ENCODE results near the gene INPP5D.

The INPP5D gene

GRCh38 chr2:233165895-233166661 lies 105.9 kb downstream of the INPP5D start:
- TF ChIP-seq, protein P1, sequence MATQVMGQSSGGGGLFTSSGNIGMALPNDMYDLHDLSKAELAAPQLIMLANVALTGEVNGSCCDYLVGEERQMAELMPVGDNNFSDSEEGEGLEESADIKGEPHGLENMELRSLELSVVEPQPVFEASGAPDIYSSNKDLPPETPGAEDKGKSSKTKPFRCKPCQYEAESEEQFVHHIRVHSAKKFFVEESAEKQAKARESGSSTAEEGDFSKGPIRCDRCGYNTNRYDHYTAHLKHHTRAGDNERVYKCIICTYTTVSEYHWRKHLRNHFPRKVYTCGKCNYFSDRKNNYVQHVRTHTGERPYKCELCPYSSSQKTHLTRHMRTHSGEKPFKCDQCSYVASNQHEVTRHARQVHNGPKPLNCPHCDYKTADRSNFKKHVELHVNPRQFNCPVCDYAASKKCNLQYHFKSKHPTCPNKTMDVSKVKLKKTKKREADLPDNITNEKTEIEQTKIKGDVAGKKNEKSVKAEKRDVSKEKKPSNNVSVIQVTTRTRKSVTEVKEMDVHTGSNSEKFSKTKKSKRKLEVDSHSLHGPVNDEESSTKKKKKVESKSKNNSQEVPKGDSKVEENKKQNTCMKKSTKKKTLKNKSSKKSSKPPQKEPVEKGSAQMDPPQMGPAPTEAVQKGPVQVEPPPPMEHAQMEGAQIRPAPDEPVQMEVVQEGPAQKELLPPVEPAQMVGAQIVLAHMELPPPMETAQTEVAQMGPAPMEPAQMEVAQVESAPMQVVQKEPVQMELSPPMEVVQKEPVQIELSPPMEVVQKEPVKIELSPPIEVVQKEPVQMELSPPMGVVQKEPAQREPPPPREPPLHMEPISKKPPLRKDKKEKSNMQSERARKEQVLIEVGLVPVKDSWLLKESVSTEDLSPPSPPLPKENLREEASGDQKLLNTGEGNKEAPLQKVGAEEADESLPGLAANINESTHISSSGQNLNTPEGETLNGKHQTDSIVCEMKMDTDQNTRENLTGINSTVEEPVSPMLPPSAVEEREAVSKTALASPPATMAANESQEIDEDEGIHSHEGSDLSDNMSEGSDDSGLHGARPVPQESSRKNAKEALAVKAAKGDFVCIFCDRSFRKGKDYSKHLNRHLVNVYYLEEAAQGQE (IDR thresholded peaks at IDR 0.05; ENCODE audit: insufficient replicate concordance, low read depth), result peak; percentile 41
- TF ChIP-seq GABPA (IDR thresholded peaks at IDR 0.05; ENCODE audit: low read depth) (peak; percentile 58), SPI1 (IDR thresholded peaks at IDR 0.05; ENCODE audit: borderline replicate concordance, low read depth) (peak; percentile 42; the same call in 1 of the 2 replicates), POLR2AphosphoS5 (IDR thresholded peaks at IDR 0.05; ENCODE audit: low read depth) (peak; percentile 97)
- TF ChIP-seq, protein P2, sequence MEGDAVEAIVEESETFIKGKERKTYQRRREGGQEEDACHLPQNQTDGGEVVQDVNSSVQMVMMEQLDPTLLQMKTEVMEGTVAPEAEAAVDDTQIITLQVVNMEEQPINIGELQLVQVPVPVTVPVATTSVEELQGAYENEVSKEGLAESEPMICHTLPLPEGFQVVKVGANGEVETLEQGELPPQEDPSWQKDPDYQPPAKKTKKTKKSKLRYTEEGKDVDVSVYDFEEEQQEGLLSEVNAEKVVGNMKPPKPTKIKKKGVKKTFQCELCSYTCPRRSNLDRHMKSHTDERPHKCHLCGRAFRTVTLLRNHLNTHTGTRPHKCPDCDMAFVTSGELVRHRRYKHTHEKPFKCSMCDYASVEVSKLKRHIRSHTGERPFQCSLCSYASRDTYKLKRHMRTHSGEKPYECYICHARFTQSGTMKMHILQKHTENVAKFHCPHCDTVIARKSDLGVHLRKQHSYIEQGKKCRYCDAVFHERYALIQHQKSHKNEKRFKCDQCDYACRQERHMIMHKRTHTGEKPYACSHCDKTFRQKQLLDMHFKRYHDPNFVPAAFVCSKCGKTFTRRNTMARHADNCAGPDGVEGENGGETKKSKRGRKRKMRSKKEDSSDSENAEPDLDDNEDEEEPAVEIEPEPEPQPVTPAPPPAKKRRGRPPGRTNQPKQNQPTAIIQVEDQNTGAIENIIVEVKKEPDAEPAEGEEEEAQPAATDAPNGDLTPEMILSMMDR (IDR thresholded peaks at IDR 0.05; ENCODE audit: insufficient read depth, low read length), result no peak
- DNase-seq (ENCODE audit: low read depth in 1 of 2, low spot score in 1 of 2), result peak; percentile 93 to 98
- H3K27me3 ChIP-seq (ENCODE audit: insufficient read depth, poor library complexity, severe bottlenecking), result no peaks in the 10 kb centered on the region
- peak overlapping the region; percentile 96 for H3K27ac ChIP-seq (replicated peaks)
- H3K4me3 ChIP-seq (replicated peaks; ENCODE audit: insufficient read depth, low read length), result no peak overlapping the region

GRCh38 chr2:233168445-233168844 lies 108.3 kb downstream of the INPP5D start:
- DNase-seq (ENCODE audit: low read depth in 1 of 2, low spot score in 1 of 2), result no peak
- no peak overlapping the region for H3K4me3 ChIP-seq (replicated peaks; ENCODE audit: insufficient read depth, low read length)
- no peaks in the 10 kb centered on the region for H3K27me3 ChIP-seq (ENCODE audit: insufficient read depth, poor library complexity, severe bottlenecking)
- TF ChIP-seq, protein P1 (IDR thresholded peaks at IDR 0.05; ENCODE audit: insufficient replicate concordance, low read depth), result no peak
- no peak for TF ChIP-seq SPI1 (IDR thresholded peaks at IDR 0.05; ENCODE audit: borderline replicate concordance, low read depth)
- TF ChIP-seq, protein P2 (IDR thresholded peaks at IDR 0.05; ENCODE audit: insufficient read depth, low read length), result no peak
- TF ChIP-seq POLR2AphosphoS5 (IDR thresholded peaks at IDR 0.05; ENCODE audit: low read depth), result no peak
- no peak for TF ChIP-seq GABPA (IDR thresholded peaks at IDR 0.05; ENCODE audit: low read depth)
- H3K27ac ChIP-seq (replicated peaks), result no peak overlapping the region

GRCh38 chr2:233168919-233169318 lies 108.8 kb downstream of the INPP5D start:
- Histone ChIP-seq H3K27me3 (ENCODE audit: insufficient read depth, poor library complexity, severe bottlenecking) (no peaks in the 10 kb centered on the region), H3K27ac (replicated peaks) (no peak overlapping the region), H3K4me3 (replicated peaks; ENCODE audit: insufficient read depth, low read length) (no peak overlapping the region)
- TF ChIP-seq SPI1 (IDR thresholded peaks at IDR 0.05; ENCODE audit: borderline replicate concordance, low read depth), result no peak
- TF ChIP-seq, protein P2 (IDR thresholded peaks at IDR 0.05; ENCODE audit: insufficient read depth, low read length), result no peak
- TF ChIP-seq, protein P1 (IDR thresholded peaks at IDR 0.05; ENCODE audit: insufficient replicate concordance, low read depth), result no peak
- TF ChIP-seq GABPA (IDR thresholded peaks at IDR 0.05; ENCODE audit: low read depth), result no peak
- no peak for TF ChIP-seq POLR2AphosphoS5 (IDR thresholded peaks at IDR 0.05; ENCODE audit: low read depth)
- DNase-seq (ENCODE audit: low read depth in 1 of 2, low spot score in 1 of 2), result no peak

Data from HL-60 (cell line).